Activated CD8-positive, alpha-beta T cell treated with anti-CD3 and anti-CD28 coated beads for 36 hours (primary cell): ENCODE results near the gene RPL11. TPM values are rescaled to one million over a fixed set of nuclear protein-coding genes. Genes with fewer than 3 reads are reported as not detected.

ENCODE experiments used
- ATAC-seq: fragments of 200-7000 bp; cut with Tn5 transposase; one replicate; pipeline ENCODE4 v1.10.0; 2021; ENCODE audit warnings: mild to moderate bottlenecking, moderate library complexity
- CTCF ChIA-PET: fragments of 350-600 bp; sonication (Branson Sonifier 250); formaldehyde crosslinking; loops from one replicate; lab custom pipeline; 2021; ENCODE audit warnings: antibody characterized with exemption; lab: Charles Lee
- POLR2A ChIA-PET: fragments of 350-600 bp; sonication (Branson Sonifier 250); formaldehyde crosslinking; loops from one replicate; lab custom pipeline; 2021; ENCODE audit warnings: antibody characterized with exemption; lab: Charles Lee
- DNase-seq: peaks from one replicate; pipeline ENCODE4 v3.0.0-alpha.2; 2020
- H3K27ac Mint-ChIP-seq: one replicate; pipeline ENCODE4 v1.8.0; 2021; ENCODE audit warnings: mild to moderate bottlenecking, mixed read lengths
- H3K27me3 Mint-ChIP-seq: one replicate; pipeline ENCODE4 v1.8.0; 2021; ENCODE audit warnings: mixed read lengths
- H3K36me3 Mint-ChIP-seq: one replicate; pipeline ENCODE4 v1.8.0; 2021; ENCODE audit warnings: low read depth, mixed read lengths
- H3K4me1 Mint-ChIP-seq: one replicate; pipeline ENCODE4 v1.8.0; 2021; ENCODE audit warnings: low read depth, mixed read lengths
- H3K4me3 Mint-ChIP-seq: one replicate; pipeline ENCODE4 v1.8.0; 2021; ENCODE audit warnings: mild to moderate bottlenecking, moderate library complexity, mixed read lengths
- H3K9me3 Mint-ChIP-seq: one replicate; pipeline ENCODE4 v1.8.0; 2021; ENCODE audit warnings: mixed read lengths
- CTCF ChIP-seq: fragments of 200-600 bp; IDR thresholded peaks from one replicate; pipeline ENCODE4 v1.8.0; 2022; ENCODE audit warnings: antibody characterized with exemption, mild to moderate bottlenecking
- intact Hi-C: fragments of 100-400 bp; cut with micrococcal nuclease; formaldehyde crosslinking; loops from one replicate; pipeline ENCODE4 v1.10.0; 2022
- total RNA-seq, 2 experiments: library from RNA; stranded (reverse); gene quantifications; one replicate each; pipeline ENCODE4 v1.2.3, GENCODE V29; 2021

RPL11 gene
- total RNA-seq = 1,000 to 10,000 TPM; 1,493 to 1,569 TPM

- peak; percentile 99 for ATAC-seq
- intact Hi-C loops = no loop called here
- H3K36me3 Mint-ChIP-seq = peaks cover 51% of the 10 kb centered on the region
- H3K27ac Mint-ChIP-seq = peak within 1 kb of the TSS; percentile 98
- CTCF ChIA-PET = interaction anchor here (0.9 to 2.4 kb wide), 19 partner anchors 10 to 375 kb away, joined by 3 to 13 read pairs (median 4); partner anchors contain the start of genes ELOA and PITHD1
- peak; percentile 92 for DNase-seq
- TF ChIP-seq CTCF = peak; percentile 76
- peaks cover 42% of the 10 kb centered on the region for H3K4me1 Mint-ChIP-seq
- no peaks in the 10 kb centered on the region for H3K27me3 Mint-ChIP-seq
- H3K9me3 Mint-ChIP-seq = no peaks in the 10 kb centered on the region
- POLR2A ChIA-PET = interaction anchor here (0.6 to 3.2 kb wide), 45 partner anchors 8 to 330 kb away, joined by 3 to 31 read pairs (median 4); partner anchors contain the start of genes ELOA, PITHD1 and PNRC2
- peak within 1 kb of the TSS; percentile 95 for H3K4me3 Mint-ChIP-seq
These were observed at the start of gene RPL11 for GRCh38 chr1:23691499-23692307. TSS of gene RPL11 (plus strand) at chr1:23691806. CDS start at chr1:23691824, 18 bp downstream.

GRCh38 chr1:23643736-23644554 lies 47.7 kb upstream of the RPL11 start:
- TF ChIP-seq CTCF = no peak
- POLR2A ChIA-PET = interaction anchor here (0.6 to 1.5 kb wide), 2 partner anchors 9 to 104 kb away, joined by 4 to 5 read pairs; no protein-coding TSS in a partner anchor
- H3K4me1 Mint-ChIP-seq = no peaks in the 10 kb centered on the region
- no peak overlapping the region for H3K4me3 Mint-ChIP-seq
- H3K36me3 Mint-ChIP-seq = no peaks in the 10 kb centered on the region
- CTCF ChIA-PET = interaction anchor here (0.7 to 4.3 kb wide), 10 partner anchors 9 to 240 kb away, joined by 3 to 24 read pairs (median 4); no protein-coding TSS in a partner anchor
- intact Hi-C loops = no loop called here
- H3K9me3 Mint-ChIP-seq = no peaks in the 10 kb centered on the region
- ATAC-seq (no peak), DNase-seq (no peak)
- no peak overlapping the region for H3K27ac Mint-ChIP-seq
- H3K27me3 Mint-ChIP-seq = no peaks in the 10 kb centered on the region

- no peak for TF ChIP-seq CTCF
- H3K27ac Mint-ChIP-seq = no peak overlapping the region
- H3K9me3 Mint-ChIP-seq = no peaks in the 10 kb centered on the region
- ATAC-seq (no peak), DNase-seq (no peak)
- H3K36me3 Mint-ChIP-seq = no peaks in the 10 kb centered on the region
- ChIA-PET CTCF (interaction anchor here (1.0 to 4.3 kb wide), 9 partner anchors 10 to 241 kb away, joined by 3 to 24 read pairs (median 5); no protein-coding TSS in a partner anchor), POLR2A (interaction anchor here (1.5 kb wide), 1 partner anchor 10 kb away, joined by 4 read pairs; no protein-coding TSS in a partner anchor)
- no peaks in the 10 kb centered on the region for H3K27me3 Mint-ChIP-seq
- H3K4me3 Mint-ChIP-seq = no peak overlapping the region
- intact Hi-C loops = no loop called here
- no peaks in the 10 kb centered on the region for H3K4me1 Mint-ChIP-seq
These were observed 47.1 kb upstream of the RPL11 start for GRCh38 chr1:23644555-23644866.

- TF ChIP-seq CTCF = no peak
- Mint-ChIP-seq H3K9me3 (no peaks in the 10 kb centered on the region), H3K4me1 (no peaks in the 10 kb centered on the region), H3K36me3 (no peaks in the 10 kb centered on the region), H3K4me3 (no peak overlapping the region), H3K27me3 (no peaks in the 10 kb centered on the region), H3K27ac (no peak overlapping the region)
- POLR2A ChIA-PET = no interaction called here
- DNase-seq = no peak
- no peak for ATAC-seq
- CTCF ChIA-PET = interaction anchor here (1.0 to 4.3 kb wide), 8 partner anchors 8 to 242 kb away, joined by 3 to 24 read pairs (median 9); no protein-coding TSS in a partner anchor
- intact Hi-C loops = no loop called here
These were observed 46.3 kb upstream of the RPL11 start for GRCh38 chr1:23645338-23645737.
